GM23248 (cell line): ENCODE data around the gene DIAPH1.

Experiments
- EZH2 ChIP-seq: fragments of 200-600 bp; sonication (generic); IDR thresholded peaks from 2 replicates; pipeline ENCODE4 v1.6.1; 2018; ENCODE audit warnings: antibody characterized with exemption, mild to moderate bottlenecking; ENCODE audit not compliant: insufficient read depth, poor library complexity, severe bottlenecking
- EZH2phosphoT487 ChIP-seq: fragments of 200-600 bp; sonication (generic); IDR thresholded peaks from 2 replicates; pipeline ENCODE4 v1.6.1; 2018; ENCODE audit warnings: antibody characterized with exemption, moderate library complexity, mild to moderate bottlenecking, low read depth; ENCODE audit not compliant: insufficient read depth

DNA sequence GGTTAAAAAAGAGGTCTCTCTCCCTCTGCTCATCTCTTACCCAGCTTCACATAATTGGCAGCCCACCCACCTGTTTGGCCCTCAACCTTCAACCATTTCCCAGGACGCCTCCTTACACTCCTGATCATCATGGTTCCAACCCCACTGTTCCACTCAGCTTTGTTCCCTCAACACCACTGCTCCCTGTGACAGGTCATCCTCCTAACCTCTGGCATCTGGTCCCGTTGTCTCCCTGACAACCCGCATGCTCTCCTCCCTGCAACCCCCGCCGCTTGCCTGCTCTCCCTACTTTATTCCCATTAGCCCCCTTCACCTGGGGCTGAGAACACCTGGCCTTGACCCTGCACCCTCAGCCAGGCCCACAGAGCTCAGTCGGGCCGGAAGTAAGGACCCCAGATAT lies 117.0 kb downstream of the DIAPH1 start:
- TF ChIP-seq EZH2 = no peak
- no peak for TF ChIP-seq EZH2phosphoT487
